ENCODE data around the gene ITGA8.

- TF ChIP-seq CTCF (IDR thresholded peaks at IDR 0.05) (no peak), POLR2A (IDR thresholded peaks at IDR 0.05) (no peak)
These were observed 95.1 kb downstream of the ITGA8 start for GRCh38 chr10:15624401-15625196.
